GM18499 (cell line): Measurements from ENCODE around the gene ABCC3.
"Not testable (repeated sequence)": the region's sequence is repeated elsewhere in the genome, so short reads cannot be mapped to it uniquely, and the experiment has no call there.

Source experiments
- ATAC-seq: cut with Tn5 transposase; IDR thresholded peaks from one replicate; pipeline ENCODE4 v1.9.1; 2021; ENCODE audit warnings: moderate number of reproducible peaks; ENCODE audit not compliant: insufficient read depth, unreplicated experiment

ABCC3 gene

GRCh38 chr17:50664788-50665458 is 30.2 kb downstream of the ABCC3 start:
- no peak for ATAC-seq

- no peak for ATAC-seq
Measured at GRCh38 chr17:50665838-50666237, 31.2 kb downstream of the ABCC3 start.

- no peak for ATAC-seq
Measured at GRCh38 chr17:50666316-50666715, 31.6 kb downstream of the ABCC3 start.

GRCh38 chr17:50667259-50668024 is 32.8 kb downstream of the ABCC3 start:
- ATAC-seq, result no peak

GRCh38 chr17:50668025-50668837 is 33.5 kb downstream of the ABCC3 start:
- no peak for ATAC-seq

- ATAC-seq, result no peak
Measured at GRCh38 chr17:50668838-50669581, 34.3 kb downstream of the ABCC3 start.

GRCh38 chr17:50672071-50672470 is 37.4 kb downstream of the ABCC3 start:
- no peak for ATAC-seq

- no peak for ATAC-seq
Measured at GRCh38 chr17:50672831-50673551, 38.3 kb downstream of the ABCC3 start.

GRCh38 chr17:50675190-50675589 is 40.5 kb downstream of the ABCC3 start:
- ATAC-seq, result no peak

- no peak for ATAC-seq
Measured at GRCh38 chr17:50675627-50676026, 40.9 kb downstream of the ABCC3 start.

GRCh38 chr17:50676065-50676975 is 41.6 kb downstream of the ABCC3 start:
- no peak for ATAC-seq

GRCh38 chr17:50677851-50678375 is 43.2 kb downstream of the ABCC3 start:
- no peak for ATAC-seq

GRCh38 chr17:50679008-50679544 is 44.4 kb downstream of the ABCC3 start:
- ATAC-seq, result no peak

- ATAC-seq, result no peak
Measured at GRCh38 chr17:50680126-50680525, 45.4 kb downstream of the ABCC3 start.

GRCh38 chr17:50680543-50681262 is 46.0 kb downstream of the ABCC3 start:
- ATAC-seq, result not testable (repeated sequence)

GRCh38 chr17:50681263-50682200 is 46.9 kb downstream of the ABCC3 start:
- no peak for ATAC-seq
